ENCODE data around the gene LRP1.

LRP1 gene

GRCh38 chr12:57193706-57194245, 65.5 kb downstream of the LRP1 start:
- DNase-seq (ENCODE audit: low read depth, low spot score): no peak

GRCh38 chr12:57194253-57194652, 66.0 kb downstream of the LRP1 start:
- no peak for DNase-seq (ENCODE audit: low read depth, low spot score)

- no peak for DNase-seq (ENCODE audit: low read depth, low spot score)
These were observed 66.9 kb downstream of the LRP1 start for GRCh38 chr12:57195186-57195585.

- DNase-seq (ENCODE audit: low read depth, low spot score): no peak
These were observed 67.5 kb downstream of the LRP1 start for GRCh38 chr12:57195611-57196371.

- DNase-seq (ENCODE audit: low read depth, low spot score): no peak
These were observed 68.2 kb downstream of the LRP1 start for GRCh38 chr12:57196439-57196838.

GRCh38 chr12:57196956-57197355, 68.7 kb downstream of the LRP1 start:
- DNase-seq (ENCODE audit: low read depth, low spot score): no peak

GRCh38 chr12:57198329-57198728, 70.0 kb downstream of the LRP1 start:
- DNase-seq (ENCODE audit: low read depth, low spot score): no peak

GRCh38 chr12:57199191-57199590, 70.9 kb downstream of the LRP1 start:
- no peak for DNase-seq (ENCODE audit: low read depth, low spot score)

GRCh38 chr12:57200497-57200896, 72.2 kb downstream of the LRP1 start:
- no peak for DNase-seq (ENCODE audit: low read depth, low spot score)

- no peak for DNase-seq (ENCODE audit: low read depth, low spot score)
These were observed 72.9 kb downstream of the LRP1 start for GRCh38 chr12:57201219-57201618.

GRCh38 chr12:57201631-57202030, 73.3 kb downstream of the LRP1 start:
- DNase-seq (ENCODE audit: low read depth, low spot score): no peak

- no peak for DNase-seq (ENCODE audit: low read depth, low spot score)
These were observed 74.0 kb downstream of the LRP1 start for GRCh38 chr12:57202321-57202720.

GRCh38 chr12:57203201-57203600, 74.9 kb downstream of the LRP1 start:
- no peak for DNase-seq (ENCODE audit: low read depth, low spot score)

- DNase-seq (ENCODE audit: low read depth, low spot score): no peak
These were observed 75.5 kb downstream of the LRP1 start for GRCh38 chr12:57203791-57204190.

GRCh38 chr12:57204454-57204853, 76.2 kb downstream of the LRP1 start:
- no peak for DNase-seq (ENCODE audit: low read depth, low spot score)

- no peak for DNase-seq (ENCODE audit: low read depth, low spot score)
These were observed 76.9 kb downstream of the LRP1 start for GRCh38 chr12:57205186-57205585.

- DNase-seq (ENCODE audit: low read depth, low spot score): no peak
These were observed 77.6 kb downstream of the LRP1 start for GRCh38 chr12:57205931-57206330.

GRCh38 chr12:57207731-57208630, 79.7 kb downstream of the LRP1 start:
- DNase-seq (ENCODE audit: low read depth, low spot score): no peak

GRCh38 chr12:57208631-57209282, 80.5 kb downstream of the LRP1 start:
- DNase-seq (ENCODE audit: low read depth, low spot score): no peak

GRCh38 chr12:57209916-57210315, 81.6 kb downstream of the LRP1 start:
- DNase-seq (ENCODE audit: low read depth, low spot score): no peak

GRCh38 chr12:57210461-57210860, 82.2 kb downstream of the LRP1 start:
- no peak for DNase-seq (ENCODE audit: low read depth, low spot score)

Data from iPS DF 19.7 (cell line).